ENCODE results near the gene LYZL1. TPM values are rescaled to one million over a fixed set of nuclear protein-coding genes. Genes with fewer than 3 reads are reported as not detected.

Gene LYZL1
- total RNA-seq, 4 donors from 2014 or later: not detected

- intact Hi-C loops (cut with DNase I; ENCODE audit: low total_unique reads): no loop called here
- Histone ChIP-seq H3K4me1 (no peaks in the 10 kb centered on the region), H3K27ac (no peak overlapping the region), H3K27me3 (no peaks in the 10 kb centered on the region), H3K4me3 (no peak overlapping the region), H3K36me3 (no peaks in the 10 kb centered on the region), H3K9me3 (no peaks in the 10 kb centered on the region)
- DNase-seq: no peak
- TF ChIP-seq, protein P1, sequence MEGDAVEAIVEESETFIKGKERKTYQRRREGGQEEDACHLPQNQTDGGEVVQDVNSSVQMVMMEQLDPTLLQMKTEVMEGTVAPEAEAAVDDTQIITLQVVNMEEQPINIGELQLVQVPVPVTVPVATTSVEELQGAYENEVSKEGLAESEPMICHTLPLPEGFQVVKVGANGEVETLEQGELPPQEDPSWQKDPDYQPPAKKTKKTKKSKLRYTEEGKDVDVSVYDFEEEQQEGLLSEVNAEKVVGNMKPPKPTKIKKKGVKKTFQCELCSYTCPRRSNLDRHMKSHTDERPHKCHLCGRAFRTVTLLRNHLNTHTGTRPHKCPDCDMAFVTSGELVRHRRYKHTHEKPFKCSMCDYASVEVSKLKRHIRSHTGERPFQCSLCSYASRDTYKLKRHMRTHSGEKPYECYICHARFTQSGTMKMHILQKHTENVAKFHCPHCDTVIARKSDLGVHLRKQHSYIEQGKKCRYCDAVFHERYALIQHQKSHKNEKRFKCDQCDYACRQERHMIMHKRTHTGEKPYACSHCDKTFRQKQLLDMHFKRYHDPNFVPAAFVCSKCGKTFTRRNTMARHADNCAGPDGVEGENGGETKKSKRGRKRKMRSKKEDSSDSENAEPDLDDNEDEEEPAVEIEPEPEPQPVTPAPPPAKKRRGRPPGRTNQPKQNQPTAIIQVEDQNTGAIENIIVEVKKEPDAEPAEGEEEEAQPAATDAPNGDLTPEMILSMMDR (IDR thresholded peaks at IDR 0.05): no peak
- no peak for TF ChIP-seq POLR2A (IDR thresholded peaks at IDR 0.05)
These were observed 45.1 kb upstream of the LYZL1 start for GRCh38 chr10:29243750-29244149.

GRCh38 chr10:29244978-29245377 lies 43.9 kb upstream of the LYZL1 start:
- Histone ChIP-seq H3K4me1 (no peaks in the 10 kb centered on the region), H3K36me3 (no peaks in the 10 kb centered on the region), H3K27me3 (no peaks in the 10 kb centered on the region), H3K4me3 (no peak overlapping the region), H3K9me3 (no peaks in the 10 kb centered on the region), H3K27ac (no peak overlapping the region)
- no peak for TF ChIP-seq POLR2A (IDR thresholded peaks at IDR 0.05)
- TF ChIP-seq, protein P1 (IDR thresholded peaks at IDR 0.05): no peak
- intact Hi-C loops (cut with DNase I; ENCODE audit: low total_unique reads): no loop called here
- DNase-seq: no peak

DNA sequence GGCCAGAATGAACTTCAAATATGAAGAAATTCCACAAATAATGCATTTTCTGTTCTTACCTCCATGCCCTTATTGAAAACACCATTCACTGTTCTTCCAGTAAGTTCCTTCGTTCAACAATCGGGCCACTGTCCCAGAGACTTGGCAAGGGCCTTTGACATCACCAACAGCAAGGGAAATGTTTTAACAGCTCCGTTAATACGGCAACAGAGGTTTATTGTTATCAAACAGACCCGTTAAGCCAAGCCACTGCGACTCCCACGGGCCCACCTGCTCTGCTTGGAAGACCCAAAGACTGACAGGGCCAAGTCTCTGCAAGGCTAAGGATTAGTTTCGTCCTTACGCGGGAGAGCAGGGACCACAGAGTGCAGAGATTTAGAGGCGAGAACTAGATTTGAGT lies 43.4 kb upstream of the LYZL1 start:
- Histone ChIP-seq H3K9me3 (no peaks in the 10 kb centered on the region), H3K27ac (no peak overlapping the region), H3K36me3 (no peaks in the 10 kb centered on the region), H3K27me3 (no peaks in the 10 kb centered on the region), H3K4me3 (no peak overlapping the region), H3K4me1 (no peaks in the 10 kb centered on the region)
- intact Hi-C loops (cut with DNase I; ENCODE audit: low total_unique reads): no loop called here
- TF ChIP-seq POLR2A (IDR thresholded peaks at IDR 0.05): no peak
- TF ChIP-seq, protein P1 (IDR thresholded peaks at IDR 0.05): no peak
- no peak for DNase-seq

- TF ChIP-seq, protein P1 (IDR thresholded peaks at IDR 0.05): no peak
- TF ChIP-seq POLR2A (IDR thresholded peaks at IDR 0.05): no peak
- Histone ChIP-seq H3K4me3 (no peak overlapping the region), H3K9me3 (no peaks in the 10 kb centered on the region), H3K27ac (no peak overlapping the region), H3K36me3 (no peaks in the 10 kb centered on the region), H3K4me1 (no peaks in the 10 kb centered on the region), H3K27me3 (no peaks in the 10 kb centered on the region)
- DNase-seq: no peak
- intact Hi-C loops (cut with DNase I; ENCODE audit: low total_unique reads): no loop called here
These were observed 42.4 kb upstream of the LYZL1 start for GRCh38 chr10:29246449-29246848.

- Histone ChIP-seq H3K9me3 (no peaks in the 10 kb centered on the region), H3K27me3 (no peaks in the 10 kb centered on the region), H3K27ac (no peak overlapping the region), H3K36me3 (no peaks in the 10 kb centered on the region), H3K4me3 (no peak overlapping the region), H3K4me1 (peaks cover 0 to 7% of the 10 kb centered on the region in 2 donors)
- no peak for DNase-seq
- intact Hi-C loops (cut with DNase I; ENCODE audit: low total_unique reads): no loop called here
- TF ChIP-seq, protein P1 (IDR thresholded peaks at IDR 0.05): no peak
- no peak for TF ChIP-seq POLR2A (IDR thresholded peaks at IDR 0.05)
These were observed 40.7 kb upstream of the LYZL1 start for GRCh38 chr10:29248158-29248557.

All from uterus (tissue), 4 donors.